Rectal smooth muscle tissue (tissue), 1 donor: ENCODE data around the gene SAMD3.
"Not testable (repeated sequence)": the region's sequence is repeated elsewhere in the genome, so short reads cannot be mapped to it uniquely, and the experiment has no call there.

Experiments
- H3K27ac ChIP-seq: one replicate; pipeline ENCODE4 v1.7.0; 2013; ENCODE audit warnings: low read depth, low read length, inconsistent platforms
- H3K27me3 ChIP-seq: one replicate; pipeline ENCODE4 v1.7.0; 2013; ENCODE audit warnings: low read length; ENCODE audit not compliant: control insufficient read depth, insufficient read depth
- H3K36me3 ChIP-seq: one replicate; pipeline ENCODE4 v1.7.0; 2013; ENCODE audit warnings: low read length; ENCODE audit not compliant: control insufficient read depth, insufficient read depth
- H3K4me1 ChIP-seq: one replicate; pipeline ENCODE4 v1.7.0; 2013; ENCODE audit warnings: low read length; ENCODE audit not compliant: control insufficient read depth, insufficient read depth
- H3K4me3 ChIP-seq: one replicate; pipeline ENCODE4 v1.7.0; 2013; ENCODE audit warnings: low read length
- H3K9ac ChIP-seq: one replicate; pipeline ENCODE4 v1.7.0; 2013; ENCODE audit warnings: low read length

Gene SAMD3

DNA sequence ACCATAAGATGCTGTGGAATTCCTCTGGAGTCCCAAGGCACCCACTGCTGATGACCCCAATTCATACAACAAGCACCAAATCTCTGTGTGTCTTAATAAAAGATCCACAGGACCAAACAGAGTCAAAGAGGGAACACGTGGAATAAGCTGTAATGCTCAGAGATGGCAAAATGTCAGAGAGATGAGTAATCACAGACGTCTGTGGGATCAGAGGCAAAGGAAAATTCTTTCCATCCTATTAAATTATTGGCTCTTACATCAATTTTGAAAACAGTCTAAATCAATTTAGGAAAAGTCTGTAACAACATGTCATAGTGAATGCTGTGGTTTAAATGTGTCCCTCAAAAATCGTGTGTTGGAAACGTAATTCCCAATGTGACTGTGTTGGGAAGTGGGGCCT is 17.5 kb upstream of the SAMD3 start:
- H3K4me3 ChIP-seq, result no peak overlapping the region
- no peaks in the 10 kb centered on the region for H3K36me3 ChIP-seq
- no peak overlapping the region for H3K9ac ChIP-seq
- H3K27ac ChIP-seq, result no peak overlapping the region
- H3K4me1 ChIP-seq, result peaks cover 10% of the 10 kb centered on the region
- H3K27me3 ChIP-seq, result no peaks in the 10 kb centered on the region

DNA sequence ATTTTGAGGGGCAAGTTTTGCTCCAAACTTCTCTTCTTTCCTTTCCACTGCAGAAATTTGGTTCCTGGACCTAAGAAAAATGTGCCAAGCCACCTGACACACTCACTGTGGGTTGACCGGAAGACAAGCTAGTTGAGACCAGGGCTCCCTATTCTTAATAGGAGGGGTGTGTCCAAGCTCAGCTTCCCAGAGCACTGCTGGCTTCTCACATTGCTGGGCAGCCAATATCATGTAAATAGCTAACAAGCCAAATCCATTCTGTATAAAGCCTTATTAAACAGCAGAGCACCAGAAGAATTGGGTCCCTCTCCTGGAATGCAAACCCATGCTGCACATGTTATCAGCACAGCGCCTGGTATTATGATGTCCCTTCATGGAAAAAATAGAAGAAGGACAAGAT is 17.0 kb upstream of the SAMD3 start:
- H3K9ac ChIP-seq, result no peak overlapping the region
- H3K27ac ChIP-seq, result no peak overlapping the region
- no peaks in the 10 kb centered on the region for H3K27me3 ChIP-seq
- no peak overlapping the region for H3K4me3 ChIP-seq
- H3K36me3 ChIP-seq, result no peaks in the 10 kb centered on the region
- H3K4me1 ChIP-seq, result peaks cover 10% of the 10 kb centered on the region

DNA sequence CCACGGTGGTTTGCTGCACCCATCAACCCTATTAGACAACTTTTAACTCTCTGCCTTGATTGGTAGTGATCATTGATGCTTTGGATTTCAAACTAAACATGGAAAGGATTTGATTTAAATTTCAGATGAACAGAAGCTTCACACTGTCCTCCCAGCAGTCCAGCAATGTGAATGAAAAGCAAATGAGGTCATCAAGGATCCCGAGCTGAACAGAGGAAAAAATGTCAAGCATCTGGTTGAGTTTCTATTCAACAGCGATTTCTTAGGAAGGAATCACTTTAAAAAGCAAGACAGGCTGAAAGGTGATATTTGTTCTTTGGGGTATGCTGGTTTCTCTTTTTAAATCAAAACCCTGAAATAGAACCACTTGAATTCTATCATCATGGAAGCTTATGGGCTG is 10.6 kb upstream of the SAMD3 start:
- Histone ChIP-seq H3K27ac (no peak overlapping the region), H3K4me3 (no peak overlapping the region), H3K36me3 (no peaks in the 10 kb centered on the region), H3K9ac (no peak overlapping the region), H3K27me3 (no peaks in the 10 kb centered on the region), H3K4me1 (no peaks in the 10 kb centered on the region)

DNA sequence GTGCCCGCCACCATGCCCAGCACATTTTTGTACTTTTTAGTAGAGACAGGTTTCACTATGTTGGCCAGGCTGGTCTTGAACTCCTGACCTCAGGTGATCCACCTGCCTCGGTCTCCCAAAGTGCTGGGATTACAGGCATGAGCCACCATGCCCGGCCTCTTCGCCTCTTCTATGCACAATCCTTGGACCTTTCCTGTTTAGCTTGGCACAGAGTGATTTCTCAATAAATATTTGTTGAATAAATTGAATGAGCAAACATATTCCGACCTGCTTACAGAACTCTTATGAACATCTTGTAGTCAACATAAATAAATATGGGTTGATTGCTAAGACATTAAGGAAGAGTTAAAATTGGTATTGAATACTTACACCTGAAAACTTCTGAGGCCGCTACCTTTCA is 7.8 kb upstream of the SAMD3 start:
- not testable (repeated sequence) for H3K27ac ChIP-seq, H3K9ac ChIP-seq, H3K4me1 ChIP-seq, H3K36me3 ChIP-seq, H3K27me3 ChIP-seq, H3K4me3 ChIP-seq

DNA sequence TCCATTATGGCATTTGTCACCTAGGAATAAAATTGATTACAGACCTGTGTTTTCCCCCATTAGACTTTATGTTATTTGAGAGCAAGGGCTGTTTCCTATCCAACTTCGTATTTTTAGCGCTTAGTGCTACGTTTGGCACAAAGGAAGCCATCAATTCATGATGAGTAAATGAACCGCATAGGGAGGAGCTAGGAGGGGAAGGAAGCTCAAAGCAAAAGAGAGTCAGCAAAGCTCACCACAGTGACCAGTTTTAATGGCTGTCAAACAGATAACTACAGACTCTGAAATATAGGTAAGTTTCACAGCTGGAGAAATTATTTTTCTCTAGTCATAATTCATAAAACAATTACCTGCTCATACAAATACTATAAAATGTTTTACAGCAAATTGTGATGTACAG is 6.9 kb upstream of the SAMD3 start:
- Histone ChIP-seq H3K4me1 (no peaks in the 10 kb centered on the region), H3K36me3 (no peaks in the 10 kb centered on the region), H3K9ac (no peak overlapping the region), H3K27ac (no peak overlapping the region), H3K27me3 (no peaks in the 10 kb centered on the region), H3K4me3 (no peak overlapping the region)

DNA sequence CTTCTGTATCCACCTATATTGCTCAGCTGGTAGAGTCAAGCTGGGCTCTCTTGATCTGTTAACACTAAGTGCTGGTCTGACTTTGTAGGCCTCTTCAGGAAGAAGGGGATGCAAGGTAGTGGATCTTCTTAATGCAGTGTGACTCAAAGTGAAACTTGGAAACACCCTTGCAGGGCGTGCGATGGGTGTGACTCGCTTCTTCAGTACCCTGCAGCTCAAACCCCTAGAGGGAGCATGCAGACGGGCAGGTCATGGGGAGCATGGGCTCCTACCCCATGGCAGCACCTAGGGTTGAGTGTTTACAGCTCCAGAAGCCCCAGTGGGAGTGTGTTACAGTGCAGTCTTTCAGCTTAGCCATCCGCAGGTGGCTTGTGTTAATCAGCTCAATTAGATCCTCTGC is 757 bp upstream of the SAMD3 start:
- no peaks in the 10 kb centered on the region for H3K27me3 ChIP-seq
- no peak overlapping the region for H3K4me3 ChIP-seq
- H3K9ac ChIP-seq, result no peak overlapping the region
- H3K27ac ChIP-seq, result no peak overlapping the region
- H3K4me1 ChIP-seq, result no peaks in the 10 kb centered on the region
- H3K36me3 ChIP-seq, result no peaks in the 10 kb centered on the region

DNA sequence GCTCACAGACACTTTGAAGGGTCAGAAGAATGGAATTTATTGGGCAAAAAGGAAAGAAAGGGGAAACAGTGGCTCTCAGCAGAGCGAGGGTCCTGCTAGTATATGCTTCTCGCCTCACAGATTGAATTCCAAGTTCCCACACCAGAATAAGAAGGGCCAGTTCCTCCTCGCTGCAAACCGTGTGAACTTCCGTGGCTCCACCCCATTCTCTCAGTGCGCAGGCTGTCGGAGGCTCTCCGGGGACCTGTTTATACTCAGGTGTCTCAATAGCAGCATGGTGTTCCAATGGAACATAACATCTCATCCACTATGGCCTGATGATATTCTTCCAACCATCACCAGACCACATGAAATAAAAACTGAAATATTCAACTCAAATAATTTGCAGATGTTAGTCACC is 4.6 kb downstream of the SAMD3 start:
- no peak overlapping the region for H3K27ac ChIP-seq
- H3K27me3 ChIP-seq, result no peaks in the 10 kb centered on the region
- no peak overlapping the region for H3K4me3 ChIP-seq
- H3K4me1 ChIP-seq, result no peaks in the 10 kb centered on the region
- no peaks in the 10 kb centered on the region for H3K36me3 ChIP-seq
- H3K9ac ChIP-seq, result no peak overlapping the region

DNA sequence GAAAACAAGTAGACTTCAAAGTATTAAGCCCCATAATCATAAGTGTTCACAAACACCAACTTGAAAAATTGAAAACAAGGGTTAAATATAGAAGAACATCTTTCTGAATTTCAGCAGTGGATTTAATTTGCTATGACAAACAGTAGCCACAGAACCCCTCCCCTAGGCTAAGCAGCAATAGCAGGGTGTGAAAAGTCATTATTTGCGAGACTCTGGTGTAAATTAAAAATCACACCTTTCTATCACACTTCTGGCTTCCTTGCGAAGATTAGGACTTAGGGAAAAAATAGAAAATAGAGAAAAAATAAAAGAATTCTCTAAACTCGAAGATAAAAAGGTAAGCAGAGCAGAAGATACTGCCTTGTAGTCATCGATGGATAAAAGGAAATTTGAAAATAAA is 6.1 kb downstream of the SAMD3 start:
- H3K9ac ChIP-seq, result no peak overlapping the region
- no peak overlapping the region for H3K27ac ChIP-seq
- no peak overlapping the region for H3K4me3 ChIP-seq
- no peaks in the 10 kb centered on the region for H3K4me1 ChIP-seq
- no peaks in the 10 kb centered on the region for H3K36me3 ChIP-seq
- H3K27me3 ChIP-seq, result no peaks in the 10 kb centered on the region

DNA sequence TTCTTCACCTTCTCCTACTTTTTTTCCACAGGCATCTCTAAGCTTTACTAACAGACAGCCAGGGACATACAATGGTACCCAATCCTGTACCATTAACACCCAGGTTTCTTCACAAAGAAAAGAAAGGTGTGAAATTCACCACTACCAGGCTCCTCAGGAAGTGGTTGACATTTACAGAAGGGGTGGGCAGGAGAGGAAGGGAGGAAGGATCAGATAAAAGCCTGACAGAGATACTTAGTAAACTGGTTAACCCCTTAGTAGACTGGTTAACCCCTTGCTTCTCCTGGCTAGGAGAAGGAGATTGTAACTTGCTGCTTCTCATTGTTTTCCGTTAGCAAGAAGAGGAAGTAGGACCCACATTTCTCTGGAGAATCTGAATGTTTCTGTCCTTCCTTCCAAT is 7.2 kb downstream of the SAMD3 start:
- Histone ChIP-seq H3K4me1 (no peaks in the 10 kb centered on the region), H3K9ac (no peak overlapping the region), H3K36me3 (no peaks in the 10 kb centered on the region), H3K27ac (no peak overlapping the region), H3K4me3 (no peak overlapping the region), H3K27me3 (no peaks in the 10 kb centered on the region)

DNA sequence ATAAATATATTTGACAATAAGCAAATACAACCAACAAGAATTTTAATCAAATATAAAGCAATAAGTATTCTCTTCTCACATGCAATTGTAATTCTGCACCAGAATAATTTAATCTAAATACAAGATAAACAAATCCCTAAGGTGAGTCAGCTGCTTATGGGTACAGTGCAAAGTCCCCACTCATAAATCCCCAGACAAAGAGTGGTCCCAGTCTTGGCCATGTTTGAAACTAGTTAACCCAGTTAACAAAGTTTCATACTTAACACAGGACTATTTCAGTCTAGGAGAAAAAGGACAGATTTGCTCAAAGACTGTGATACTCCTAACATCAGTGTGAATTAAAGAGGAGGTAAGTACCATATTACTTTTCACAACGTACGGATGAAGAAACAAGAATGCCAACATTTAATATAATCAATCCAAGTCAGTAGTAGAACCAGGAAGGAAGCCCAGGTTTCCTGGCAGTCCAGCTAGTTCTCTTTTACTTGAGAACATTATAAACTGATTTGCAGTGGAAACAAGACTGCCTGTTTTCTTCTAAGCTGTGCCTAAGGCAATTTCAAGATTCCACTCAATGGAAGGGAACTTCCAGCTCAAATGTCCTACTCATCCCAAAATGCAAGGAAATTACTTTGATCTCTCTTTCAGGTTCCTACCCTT is 10.4 kb downstream of the SAMD3 start:
- Histone ChIP-seq H3K27ac (no peak overlapping the region), H3K36me3 (no peaks in the 10 kb centered on the region), H3K9ac (no peak overlapping the region), H3K27me3 (no peaks in the 10 kb centered on the region), H3K4me1 (no peaks in the 10 kb centered on the region), H3K4me3 (no peak overlapping the region)

DNA sequence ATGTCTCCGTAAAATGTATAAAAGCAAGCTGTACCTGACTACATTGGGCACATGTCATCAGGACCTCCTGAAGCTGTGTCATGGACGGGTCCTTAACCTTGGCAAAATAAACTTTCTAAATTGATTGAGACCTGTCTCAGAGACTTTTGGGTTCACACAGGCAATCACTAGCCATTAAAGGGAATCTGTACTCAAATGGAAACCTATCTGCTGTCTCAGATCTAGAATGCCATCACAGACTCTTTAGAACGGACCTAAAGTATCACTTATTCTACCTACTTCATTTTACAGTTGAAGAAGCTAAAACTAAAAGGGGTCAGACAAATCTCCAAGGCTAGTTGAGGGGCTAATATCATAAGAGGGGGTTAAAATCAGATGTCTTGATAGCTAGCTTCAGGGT is 11.1 kb downstream of the SAMD3 start:
- Histone ChIP-seq H3K36me3 (no peaks in the 10 kb centered on the region), H3K9ac (no peak overlapping the region), H3K4me1 (no peaks in the 10 kb centered on the region), H3K27me3 (no peaks in the 10 kb centered on the region), H3K27ac (no peak overlapping the region), H3K4me3 (no peak overlapping the region)

DNA sequence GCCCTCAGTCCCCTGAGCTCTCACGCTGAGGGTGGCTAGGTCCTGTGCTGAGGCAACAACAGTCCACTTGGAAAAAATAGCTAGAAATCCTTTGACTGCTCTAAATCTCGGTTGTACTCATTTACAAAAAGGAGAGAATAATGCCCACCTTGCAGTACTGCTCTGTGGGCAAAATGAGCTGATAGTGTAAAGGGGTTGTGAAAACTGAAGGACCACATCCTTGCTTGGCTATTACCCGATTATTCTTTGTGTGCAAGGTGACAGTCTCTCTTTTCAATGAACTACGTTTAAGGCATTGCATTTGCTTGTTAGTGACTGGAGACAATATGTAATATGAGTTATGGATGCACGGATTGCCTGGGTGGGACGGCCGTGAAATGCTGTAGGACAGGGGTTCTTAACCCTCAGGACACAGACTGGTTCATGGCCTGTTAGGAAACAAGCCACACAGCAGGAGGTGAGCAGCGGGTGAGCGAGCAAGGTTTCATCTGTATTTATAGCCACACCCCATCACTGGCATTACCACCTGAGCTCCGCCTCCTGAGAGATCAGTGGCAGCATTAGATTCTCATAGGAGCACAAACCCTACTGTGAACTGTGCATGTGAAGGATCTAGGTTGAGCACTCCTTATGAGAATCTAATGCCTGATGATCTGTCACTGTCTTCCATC is 14.6 kb downstream of the SAMD3 start:
- no peak overlapping the region for H3K27ac ChIP-seq

DNA sequence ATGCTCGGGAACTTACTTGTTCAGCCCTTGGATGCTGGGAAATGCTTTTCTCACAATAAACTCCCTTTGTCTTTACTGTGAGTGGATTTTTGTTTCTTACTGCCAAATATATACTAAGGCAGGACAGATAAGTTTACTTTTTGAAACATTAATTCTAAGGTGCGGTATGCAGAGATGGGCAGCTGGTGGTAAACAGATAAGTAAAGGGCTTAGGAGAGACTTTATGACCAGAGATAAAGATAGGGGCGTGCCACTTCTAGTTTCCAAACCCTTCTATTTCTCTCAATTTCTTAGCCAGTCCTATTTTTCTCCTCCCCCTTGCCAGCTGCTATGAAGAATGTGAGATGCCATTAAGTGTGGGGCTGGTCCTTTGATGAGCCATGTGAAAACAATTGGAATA is 16.3 kb downstream of the SAMD3 start:
- H3K36me3 ChIP-seq, result no peaks in the 10 kb centered on the region
- no peak overlapping the region for H3K4me3 ChIP-seq
- H3K27ac ChIP-seq, result no peak overlapping the region
- no peaks in the 10 kb centered on the region for H3K4me1 ChIP-seq
- no peak overlapping the region for H3K9ac ChIP-seq
- no peaks in the 10 kb centered on the region for H3K27me3 ChIP-seq

More for the DNA sequence above, 14.6 kb downstream of the SAMD3 start:
- Histone ChIP-seq H3K36me3 (no peaks in the 10 kb centered on the region), H3K4me1 (no peaks in the 10 kb centered on the region), H3K27me3 (no peaks in the 10 kb centered on the region), H3K9ac (no peak overlapping the region), H3K4me3 (no peak overlapping the region)
